Smooth muscle cell of the brain vasculature (primary cell): ENCODE data around the gene LRMDA.

Experiments
- DNase-seq: peaks from one replicate; pipeline ENCODE4 v3.0.0-alpha.2; 2012; ENCODE audit warnings: low read depth, low spot score

The LRMDA gene

DNA sequence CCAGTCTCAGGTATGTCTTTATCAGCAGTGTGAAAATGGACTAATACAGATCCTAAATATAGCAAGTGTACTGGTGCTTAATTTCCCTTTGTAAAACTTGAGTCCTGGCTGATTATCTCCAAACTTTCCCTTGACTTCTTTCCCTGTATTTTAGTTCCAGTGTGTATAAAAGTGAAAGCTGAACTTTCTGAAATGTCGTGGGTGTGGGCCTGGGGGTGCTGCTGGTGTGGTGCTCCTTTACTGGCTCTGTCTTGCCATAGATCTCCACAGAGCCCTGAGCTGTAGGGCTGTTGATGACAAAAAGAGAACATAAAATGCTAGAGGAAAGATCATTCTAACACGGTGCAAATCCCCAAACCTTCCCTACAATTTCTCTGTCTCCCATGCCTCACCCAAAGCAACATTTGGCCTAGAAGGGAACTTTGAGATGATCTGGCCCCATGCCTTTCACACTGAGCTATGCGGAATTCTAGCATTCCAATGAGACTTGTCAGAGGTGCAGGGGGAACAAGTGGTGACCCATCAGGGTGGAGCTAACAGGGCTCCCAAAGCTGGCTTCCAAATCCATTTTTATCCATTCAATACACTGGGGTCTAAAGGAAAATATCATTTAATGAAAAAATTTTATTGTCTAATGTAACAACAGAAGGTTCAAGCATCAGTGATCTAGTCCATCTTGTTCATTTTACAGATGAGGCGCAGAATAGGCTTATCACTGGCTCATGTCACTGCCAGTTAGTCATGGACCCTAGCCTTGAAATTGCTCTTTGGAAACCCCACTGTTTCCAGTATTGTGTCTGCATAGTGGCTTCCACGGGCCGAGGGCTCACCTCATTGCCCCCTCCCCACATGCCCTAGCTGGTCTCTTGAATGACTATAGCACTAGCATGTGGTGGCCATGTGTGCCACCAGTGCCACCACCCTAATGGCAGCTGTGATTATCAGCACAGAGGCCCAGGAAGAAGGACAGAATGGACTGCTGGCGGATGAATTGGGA lies 1000.9 kb downstream of the LRMDA start:
- no peak for DNase-seq

DNA sequence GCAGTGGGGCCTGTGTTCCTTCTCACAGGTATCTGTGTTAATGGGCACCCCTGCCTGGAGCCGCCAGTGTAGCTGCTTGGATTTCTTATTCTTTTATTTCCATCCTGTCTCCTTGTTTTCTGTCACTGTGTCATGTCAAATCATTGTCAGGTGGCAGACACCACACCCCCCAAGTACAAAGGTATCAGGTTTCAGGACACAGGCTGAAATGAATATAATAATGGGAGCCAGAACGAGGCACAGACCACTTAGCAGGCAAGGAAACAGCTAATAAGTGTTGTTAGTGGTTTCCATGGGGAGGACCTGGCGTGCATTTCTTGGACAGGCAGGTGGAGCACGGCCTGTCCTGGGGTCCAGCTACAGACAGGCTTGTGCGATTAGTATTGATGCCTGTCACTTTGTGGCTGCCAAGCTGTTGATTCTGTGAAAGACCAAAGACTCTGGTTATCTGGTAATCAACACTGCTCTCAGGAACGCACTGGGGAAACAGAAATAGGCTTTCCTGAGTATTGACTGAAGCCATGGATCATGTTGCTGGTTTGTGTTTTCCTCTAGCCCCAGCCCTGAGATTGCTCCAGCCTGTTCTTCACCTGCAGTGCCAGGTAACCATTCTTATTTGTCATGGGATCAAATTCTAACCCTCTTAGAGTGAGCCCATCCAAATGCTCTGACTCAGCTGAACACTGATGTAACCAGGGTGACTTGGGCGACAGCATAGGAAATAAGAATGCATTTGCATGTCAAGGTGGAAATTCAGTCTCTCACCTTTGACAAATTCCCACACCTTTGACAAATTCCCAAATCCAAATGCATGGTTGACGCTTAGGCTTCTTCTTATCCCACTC lies 1002.0 kb downstream of the LRMDA start:
- no peak for DNase-seq

DNA sequence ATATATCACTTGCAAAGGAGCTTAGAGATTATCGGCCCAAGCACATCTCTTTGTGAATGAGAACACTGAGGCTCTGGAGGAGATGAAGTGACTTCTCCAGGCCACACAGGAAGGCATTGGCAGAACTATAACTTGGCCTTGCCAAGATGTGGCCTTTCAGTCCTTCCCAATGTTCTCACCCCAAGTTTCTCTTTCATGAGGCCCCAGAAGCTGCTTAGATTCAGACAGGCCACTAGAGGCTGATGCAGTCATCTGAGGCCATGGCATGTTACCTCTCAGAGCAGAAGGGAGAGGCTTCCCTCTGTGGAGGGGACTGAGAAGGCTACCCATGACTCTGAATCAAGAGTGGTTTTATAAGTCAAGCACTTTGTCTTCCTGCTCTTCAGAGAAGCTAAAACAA lies 1003.7 kb downstream of the LRMDA start:
- no peak for DNase-seq

DNA sequence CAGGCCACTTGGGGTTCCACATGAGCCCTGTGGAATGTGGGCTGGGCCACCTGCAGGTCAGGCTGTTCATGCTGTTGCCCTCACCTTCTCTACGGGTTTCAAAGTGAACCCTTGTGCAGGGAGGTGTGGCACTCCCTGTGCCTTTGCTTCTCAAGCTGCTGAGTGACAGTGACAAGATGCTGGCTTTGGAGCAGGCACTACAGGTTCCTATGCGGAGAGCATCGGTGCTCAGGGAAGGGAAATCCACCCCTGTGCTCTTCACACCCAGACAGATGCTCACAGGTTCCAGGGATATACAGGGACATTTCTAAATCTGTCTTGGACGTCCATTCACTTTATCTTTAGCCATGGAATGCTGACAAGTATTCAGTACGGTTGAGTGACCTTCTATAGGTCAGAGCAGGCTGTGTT lies 1005.0 kb downstream of the LRMDA start:
- no peak for DNase-seq

DNA sequence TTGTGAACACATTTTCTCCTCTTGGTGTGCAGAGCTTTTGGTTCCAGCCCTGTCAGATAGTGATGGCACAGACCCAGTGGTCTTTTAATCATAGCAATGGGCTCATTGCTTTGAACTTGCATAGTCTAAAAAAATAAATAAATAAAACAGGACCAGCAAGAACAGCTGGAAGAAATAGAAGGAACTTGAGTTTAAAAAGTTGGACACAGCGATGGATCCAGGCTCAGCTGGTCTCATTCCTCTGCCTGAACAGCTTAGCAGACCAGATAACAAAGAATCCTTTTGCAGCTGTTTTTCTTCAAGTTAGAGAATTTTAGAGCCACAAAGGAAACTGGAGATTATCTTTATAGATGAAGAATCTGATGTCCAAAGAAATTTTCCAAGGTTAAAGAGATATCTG lies 1005.6 kb downstream of the LRMDA start:
- DNase-seq, result no peak

DNA sequence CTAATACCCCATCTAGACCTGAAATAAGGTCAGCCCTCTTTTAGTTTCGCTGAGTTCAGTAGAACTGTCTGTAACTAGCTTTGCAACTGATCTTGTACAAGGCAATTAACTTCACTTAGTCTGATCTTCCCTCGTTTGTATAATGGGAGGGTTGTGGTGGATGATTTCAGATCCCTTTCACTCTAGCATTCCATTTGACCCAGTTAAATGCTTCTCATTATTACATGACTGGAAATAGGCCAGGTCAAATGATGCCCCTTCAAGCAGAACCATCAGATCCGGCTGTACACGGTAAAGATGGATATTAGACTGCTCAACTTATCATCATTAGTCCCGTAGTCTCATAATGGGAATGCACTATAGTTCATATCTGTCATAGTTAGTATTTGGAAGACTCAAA lies 1009.0 kb downstream of the LRMDA start:
- no peak for DNase-seq

DNA sequence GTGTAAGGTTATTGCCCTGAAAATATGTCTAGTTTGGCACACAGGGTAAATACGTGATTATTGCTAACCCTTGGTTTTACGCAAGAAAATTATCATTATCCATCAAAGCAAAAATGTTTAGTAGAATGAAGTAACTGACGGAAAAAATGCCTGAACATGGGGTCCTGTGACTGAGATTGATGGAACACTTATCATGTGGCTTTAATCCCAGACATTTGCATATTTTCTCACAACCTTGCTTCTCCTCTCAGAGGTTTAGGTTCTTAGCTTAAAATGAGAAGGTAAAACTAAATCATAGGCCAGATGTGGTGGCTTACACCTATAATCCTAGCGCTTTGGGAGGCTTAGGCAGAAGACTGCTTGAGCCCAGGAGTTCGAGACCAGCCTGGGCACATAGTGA lies 1010.7 kb downstream of the LRMDA start:
- DNase-seq, result no peak

DNA sequence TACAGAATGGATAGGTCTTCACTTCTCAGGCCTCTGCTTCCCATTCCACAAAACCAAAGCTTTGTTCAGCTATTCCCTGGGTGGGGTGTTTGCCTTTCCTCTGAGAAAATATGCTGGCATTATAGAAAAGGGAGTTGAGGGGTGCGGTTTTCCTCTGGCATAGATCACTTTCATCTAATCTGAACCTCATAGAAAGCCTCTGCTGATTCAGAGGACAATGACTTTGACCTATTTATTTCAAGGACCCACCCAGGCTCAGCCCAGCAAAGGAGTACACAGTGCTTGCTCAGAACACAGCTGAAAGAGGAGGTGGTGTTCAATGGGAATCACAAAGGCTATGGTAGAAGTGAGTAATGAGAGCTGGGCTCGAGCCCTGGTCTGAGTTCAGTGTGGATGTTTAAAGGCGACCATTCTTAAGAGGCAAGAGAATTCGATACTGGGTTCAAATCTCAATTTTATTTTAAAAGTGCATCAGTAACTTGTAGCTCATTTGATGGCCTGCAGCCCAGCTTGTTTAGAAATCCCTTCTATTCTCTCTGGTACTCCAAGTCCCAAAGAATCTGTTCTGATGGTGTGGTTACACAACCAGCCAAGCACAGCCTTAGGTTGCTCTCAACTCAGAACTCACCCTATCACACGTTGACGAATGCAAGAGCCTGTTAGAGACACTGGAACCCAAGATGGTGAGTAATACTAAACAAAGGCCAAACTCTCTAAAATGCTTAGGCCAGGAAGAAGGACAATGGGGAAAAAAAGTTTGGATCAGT lies 1012.8 kb downstream of the LRMDA start:
- DNase-seq, result no peak

DNA sequence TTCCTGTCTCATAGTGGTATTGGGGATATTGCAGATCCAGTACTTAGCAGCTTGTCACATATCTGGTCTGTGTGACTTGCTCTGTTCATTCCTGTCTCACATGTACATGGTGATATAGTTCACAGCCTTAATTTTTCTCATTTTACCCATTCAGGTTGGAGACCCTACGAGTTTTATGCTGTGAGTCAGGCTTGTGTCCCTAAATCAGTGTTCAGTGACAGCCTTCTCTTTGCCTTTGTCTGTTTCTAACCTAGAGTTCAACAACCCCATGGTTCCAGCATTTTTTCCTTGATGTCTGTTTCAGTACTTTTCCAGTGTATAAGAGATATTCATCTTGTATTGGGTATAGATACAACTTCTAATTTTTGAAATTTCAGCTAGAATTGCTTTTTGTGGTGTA lies 1016.2 kb downstream of the LRMDA start:
- no peak for DNase-seq

DNA sequence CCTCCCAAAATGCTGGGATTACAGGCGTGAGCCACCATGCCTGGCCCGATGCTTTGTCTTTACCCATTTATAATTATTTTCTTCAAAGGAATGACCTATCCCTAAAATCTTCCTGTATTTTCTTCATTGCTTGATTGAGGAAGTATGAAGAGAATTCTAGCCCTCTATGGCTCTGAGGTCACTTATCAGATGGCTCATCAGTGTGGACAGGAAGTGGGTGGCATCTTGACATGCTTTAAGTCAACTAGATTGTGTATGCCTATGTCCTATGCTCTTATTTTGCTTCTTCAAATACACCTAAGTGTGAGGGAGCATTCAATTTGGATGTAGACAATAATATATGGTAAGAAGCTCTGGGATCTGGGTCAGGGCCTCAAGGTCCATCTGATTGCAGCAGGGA lies 1020.5 kb downstream of the LRMDA start:
- no peak for DNase-seq

DNA sequence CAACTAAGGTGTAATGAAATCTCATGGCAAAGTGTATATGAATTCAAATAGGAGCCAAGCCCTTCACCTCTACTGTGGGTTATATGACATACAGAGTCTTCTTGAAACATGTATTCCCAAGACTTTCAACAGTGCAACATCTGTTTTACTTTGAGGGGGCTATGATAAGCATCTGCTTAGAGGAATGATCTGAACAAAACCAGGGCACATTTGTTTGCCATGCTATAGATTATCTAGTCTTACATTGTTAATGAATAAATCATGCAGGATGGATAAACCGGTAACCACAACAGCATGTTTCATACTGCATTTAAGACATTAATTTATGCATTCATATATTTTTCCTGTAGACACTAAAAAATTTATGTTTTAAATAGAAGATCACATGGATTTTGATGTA lies 1021.9 kb downstream of the LRMDA start:
- no peak for DNase-seq

DNA sequence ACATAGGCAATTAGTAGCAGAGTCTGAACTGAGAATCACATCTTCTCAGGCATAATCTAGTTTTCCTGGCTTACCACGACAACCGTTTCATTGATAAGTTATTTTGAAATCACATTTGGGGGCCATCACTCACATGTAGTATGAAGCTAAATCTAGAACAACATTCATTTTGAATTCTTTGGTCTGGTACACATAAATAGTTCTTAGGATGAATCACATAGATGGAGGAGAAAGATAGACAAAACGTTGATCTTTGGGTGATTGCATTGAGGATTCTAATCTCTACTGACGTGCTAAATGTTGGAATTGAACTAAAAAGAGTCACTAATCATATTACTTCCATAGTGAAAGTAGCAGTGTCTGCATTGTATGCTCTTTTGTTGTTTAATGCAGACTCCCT lies 1022.6 kb downstream of the LRMDA start:
- DNase-seq, result no peak

DNA sequence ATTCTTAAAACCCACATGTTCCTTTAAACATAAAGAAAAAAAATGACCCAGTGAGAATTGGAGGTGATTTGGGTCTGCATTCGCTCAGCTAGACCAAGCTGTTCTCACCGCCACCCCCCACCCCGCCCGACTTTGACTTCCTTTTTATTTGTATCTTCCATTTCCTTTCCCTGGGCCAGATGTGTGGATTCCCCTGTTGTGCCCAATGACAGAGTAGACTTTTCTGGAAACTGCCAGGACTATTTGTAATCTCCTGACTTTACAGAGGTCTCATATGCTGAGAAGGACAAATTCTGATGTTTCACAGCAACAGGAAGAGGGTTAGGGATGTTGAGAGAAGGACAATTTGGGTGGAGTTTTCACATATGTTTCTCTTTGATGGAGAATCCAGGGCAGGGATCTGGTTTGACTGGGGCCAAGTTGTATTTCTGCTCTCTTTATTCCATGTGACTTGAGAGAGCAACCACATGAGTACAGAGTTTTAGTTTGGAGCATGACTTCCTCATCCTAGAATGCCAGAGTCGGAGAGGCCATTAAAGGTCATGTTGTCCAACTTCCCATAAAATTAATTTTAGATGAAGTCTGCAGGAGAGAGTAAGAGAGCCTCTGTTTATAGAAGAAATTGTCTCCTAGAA lies 1023.2 kb downstream of the LRMDA start:
- DNase-seq, result no peak

DNA sequence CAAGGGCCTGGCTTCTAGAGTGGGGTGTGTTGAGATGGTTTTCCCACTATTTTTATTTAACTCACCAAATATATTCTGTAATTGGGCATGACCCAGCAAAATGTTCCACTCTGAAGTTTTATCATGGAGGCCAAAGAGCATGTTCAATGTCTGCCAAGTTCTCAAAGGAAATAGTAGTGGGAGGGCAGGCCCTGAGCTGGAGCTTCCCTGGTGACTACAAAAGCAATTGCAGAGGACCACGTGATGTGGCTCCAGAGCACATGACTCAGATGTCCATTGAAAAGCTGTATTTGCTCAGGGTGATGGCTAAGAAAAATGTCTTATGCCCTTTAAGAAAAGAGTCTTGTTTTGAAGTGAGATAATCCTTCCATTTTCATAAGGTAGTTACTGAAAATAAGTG lies 1024.8 kb downstream of the LRMDA start:
- no peak for DNase-seq

DNA sequence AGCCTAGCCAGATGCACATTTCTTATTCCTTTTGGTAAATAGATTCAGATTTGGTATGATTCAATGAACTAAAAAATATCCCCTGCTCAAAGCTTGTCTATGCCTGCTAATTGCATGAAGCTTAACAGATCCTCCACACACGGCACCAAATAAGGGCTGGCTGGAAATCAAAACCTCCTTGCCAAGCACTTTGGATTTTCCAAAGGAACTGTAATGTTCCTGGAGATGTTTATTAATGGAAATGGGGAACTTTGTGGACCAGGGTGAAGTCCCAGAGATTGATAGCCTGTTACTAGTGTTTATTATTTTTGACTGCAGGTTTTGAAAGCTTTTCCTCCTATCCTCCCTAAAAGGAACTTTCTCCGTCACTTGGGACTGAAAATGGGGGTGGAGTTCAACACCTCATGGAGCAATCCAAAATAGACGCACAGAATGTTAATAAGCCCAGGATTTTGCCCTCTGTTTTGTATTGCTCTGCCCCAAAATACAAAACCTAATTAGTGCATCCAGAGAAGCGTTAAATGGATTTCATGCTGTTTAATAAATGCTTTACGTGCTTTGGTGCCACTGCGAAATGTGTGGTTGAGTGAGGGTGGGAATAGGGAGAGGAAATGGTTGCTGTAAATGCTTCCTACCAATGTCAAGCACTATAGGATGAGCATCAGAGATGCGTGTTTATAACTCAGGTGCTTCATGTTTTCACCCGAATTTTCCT lies 1027.7 kb downstream of the LRMDA start:
- DNase-seq, result no peak

DNA sequence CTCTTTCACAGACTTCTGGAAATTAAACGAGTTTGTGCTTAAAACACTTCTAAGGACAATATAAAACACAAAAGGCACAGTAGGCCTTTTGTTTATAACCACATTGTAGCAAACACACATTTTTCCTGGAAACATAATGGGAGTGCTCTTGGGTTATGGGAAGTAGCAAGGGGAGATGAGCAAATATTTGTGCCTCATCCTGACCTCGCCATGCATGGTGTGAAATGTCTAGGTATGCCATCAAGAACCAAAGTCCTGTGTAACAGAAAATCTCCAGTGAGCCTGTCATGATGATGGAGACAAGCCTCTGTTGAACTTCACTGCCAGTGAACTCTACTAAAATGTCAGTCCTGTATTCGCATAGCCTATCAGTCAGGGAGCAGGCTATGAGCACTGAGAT lies 1029.6 kb downstream of the LRMDA start:
- DNase-seq, result no peak

DNA sequence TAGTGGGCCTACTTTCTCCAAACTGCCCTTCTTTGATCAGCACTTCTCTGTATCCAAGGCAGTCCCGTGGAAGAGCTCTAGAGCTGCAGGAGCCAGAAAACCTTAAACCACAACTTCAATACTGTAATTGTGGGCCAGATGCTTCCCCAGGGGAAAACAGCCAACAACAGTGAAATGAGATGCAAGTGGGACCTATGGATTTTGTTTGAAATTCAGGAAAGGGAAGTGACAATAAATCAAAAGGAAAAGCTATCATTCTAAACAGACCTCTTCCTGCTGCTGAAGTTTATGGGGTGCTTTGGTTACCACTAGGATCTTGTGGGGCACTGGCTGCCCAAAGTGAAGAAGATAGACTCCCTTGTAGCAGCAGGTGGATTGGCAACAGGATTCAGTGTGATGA lies 1031.7 kb downstream of the LRMDA start:
- no peak for DNase-seq

DNA sequence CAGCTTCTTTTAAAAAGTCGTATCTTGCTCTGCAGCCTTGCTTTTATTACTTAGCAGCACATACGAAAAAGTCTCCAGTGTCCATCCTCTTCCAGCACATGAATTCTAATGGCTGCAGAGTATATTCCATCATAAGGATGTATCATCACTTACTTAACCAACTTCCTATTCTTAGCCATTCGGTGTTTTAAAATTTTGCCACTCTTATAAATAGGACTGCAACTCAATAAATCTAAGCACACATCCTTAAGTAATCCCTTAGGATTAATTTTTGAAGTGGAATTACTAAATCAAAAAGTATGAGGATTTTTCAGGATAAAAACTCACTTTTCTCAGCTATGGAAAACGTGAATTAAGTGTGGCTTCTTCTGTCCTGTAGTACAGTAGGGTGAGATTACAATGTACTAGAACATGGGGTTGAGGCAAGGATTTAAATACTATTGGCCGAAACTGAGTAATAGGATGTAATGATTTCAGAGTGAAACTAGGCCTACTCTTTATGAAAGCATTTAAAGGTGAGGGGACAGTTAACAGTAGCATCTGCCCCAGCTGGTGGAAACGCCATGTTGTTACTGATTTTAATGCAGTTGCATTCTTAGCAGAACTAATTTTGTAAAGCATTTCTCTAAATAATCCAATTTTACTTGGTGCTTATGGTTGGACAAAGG lies 1035.5 kb downstream of the LRMDA start:
- no peak for DNase-seq

DNA sequence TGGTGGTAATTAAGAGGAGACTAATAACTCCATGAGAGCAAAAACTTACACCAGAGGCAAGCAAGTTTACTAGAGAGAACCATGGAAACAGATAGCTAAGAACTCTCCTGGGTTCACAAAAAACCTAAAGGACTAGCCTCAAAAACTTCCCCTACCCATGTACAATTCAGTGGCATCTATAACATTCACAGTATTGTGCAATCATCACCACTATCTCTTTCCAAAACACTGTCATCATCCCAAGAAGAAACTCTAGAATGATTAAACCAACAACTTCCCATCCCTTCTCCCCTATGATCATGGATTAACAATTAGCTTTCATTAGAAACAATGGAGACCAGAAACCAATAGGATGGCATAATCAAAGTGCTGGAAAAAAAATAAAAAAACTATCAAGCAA lies 1038.3 kb downstream of the LRMDA start:
- no peak for DNase-seq

DNA sequence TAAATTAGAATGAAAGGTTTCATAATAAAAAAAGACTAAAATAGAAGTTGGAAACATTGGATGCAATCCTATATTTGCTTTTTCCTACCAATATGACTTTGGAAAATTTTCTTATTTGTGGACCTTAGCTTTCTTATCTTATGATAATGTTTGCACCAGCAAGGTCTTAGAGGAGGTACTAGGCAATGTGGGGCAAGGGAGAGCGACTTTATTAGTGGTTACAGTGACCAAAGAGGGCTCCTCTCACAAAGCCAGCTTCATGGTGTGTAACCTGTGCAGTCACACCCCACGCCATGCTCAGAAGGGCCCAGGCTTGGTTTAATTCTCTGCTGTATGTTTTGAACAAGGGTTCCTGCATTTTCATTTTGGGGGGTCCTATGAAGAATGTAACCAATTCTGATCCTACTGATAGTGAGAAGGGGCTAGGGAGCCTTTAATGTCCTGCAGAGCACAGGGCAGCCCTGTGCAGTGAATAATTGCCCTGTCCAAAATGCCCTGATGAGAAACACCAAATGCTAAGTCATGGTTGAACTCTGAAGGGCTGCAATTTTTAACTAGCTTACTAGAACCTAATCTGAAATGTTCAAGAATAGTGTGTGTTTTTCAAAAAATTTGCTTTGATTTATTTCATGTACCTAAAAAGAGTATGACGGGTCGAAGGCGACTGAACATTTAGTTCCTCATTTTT lies 1047.8 kb downstream of the LRMDA start:
- no peak for DNase-seq
